Type B pancreatic cell (in vitro differentiated cells): ENCODE data around the gene EFCAB8. TPM values are rescaled to one million over a fixed set of nuclear protein-coding genes. Genes with fewer than 3 reads are reported as not detected.

ENCODE experiments used
- DNase-seq: peaks from one replicate; pipeline ENCODE4 v3.0.0; 2021; ENCODE audit warnings: mixed read lengths; ENCODE audit not compliant: unreplicated experiment; ENCODE audit errors: extremely low spot score
- H3K27ac Mint-ChIP-seq: 2 replicates; pipeline ENCODE4 v1.8.0; 2021; ENCODE audit warnings: mild to moderate bottlenecking, mixed read lengths
- H3K27me3 Mint-ChIP-seq: 2 replicates; pipeline ENCODE4 v1.8.0; 2021; ENCODE audit warnings: mixed read lengths
- H3K36me3 Mint-ChIP-seq: 2 replicates; pipeline ENCODE4 v1.8.0; 2021; ENCODE audit warnings: mixed read lengths
- H3K4me1 Mint-ChIP-seq: one replicate; pipeline ENCODE4 v1.8.0; 2021; ENCODE audit warnings: mixed read lengths; ENCODE audit not compliant: unreplicated experiment
- H3K4me3 Mint-ChIP-seq: 2 replicates; pipeline ENCODE4 v1.8.0; 2021; ENCODE audit warnings: mild to moderate bottlenecking, mixed read lengths
- H3K9me3 Mint-ChIP-seq: 2 replicates; pipeline ENCODE4 v1.8.0; 2021; ENCODE audit warnings: mixed read lengths
- CTCF ChIP-seq: fragments of 200-600 bp; sonication (generic); conservative IDR thresholded peaks from 2 replicates; pipeline ENCODE4 v1.5.0; 2021; ENCODE audit warnings: antibody characterized with exemption, mild to moderate bottlenecking
- total RNA-seq: library from RNA; stranded (reverse); gene quantifications from 2 replicates; pipeline ENCODE4 v1.2.1, GENCODE V29; 2021; ENCODE audit warnings: low replicate concordance

EFCAB8 gene
- total RNA-seq, 1 donor from 2014 or later: 0.97 TPM

GRCh38 chr20:32920530-32921298 lies 62.0 kb downstream of the EFCAB8 start:
- H3K4me3 Mint-ChIP-seq: no peak overlapping the region
- no peaks in the 10 kb centered on the region for H3K36me3 Mint-ChIP-seq
- peak; percentile 48 for DNase-seq
- H3K4me1 Mint-ChIP-seq: no peaks in the 10 kb centered on the region
- TF ChIP-seq CTCF: no peak
- no peaks in the 10 kb centered on the region for H3K9me3 Mint-ChIP-seq
- H3K27ac Mint-ChIP-seq: no peak overlapping the region
- peaks cover 20% of the 10 kb centered on the region for H3K27me3 Mint-ChIP-seq

GRCh38 chr20:32922466-32922865 lies 63.7 kb downstream of the EFCAB8 start:
- DNase-seq: peak; percentile 31
- no peak for TF ChIP-seq CTCF
- Mint-ChIP-seq H3K27ac (no peak overlapping the region), H3K9me3 (no peaks in the 10 kb centered on the region), H3K27me3 (peaks cover 15% of the 10 kb centered on the region), H3K36me3 (no peaks in the 10 kb centered on the region), H3K4me3 (no peak overlapping the region), H3K4me1 (no peaks in the 10 kb centered on the region)

- Mint-ChIP-seq H3K36me3 (no peaks in the 10 kb centered on the region), H3K9me3 (no peaks in the 10 kb centered on the region), H3K4me3 (no peak overlapping the region), H3K27me3 (peaks cover 23% of the 10 kb centered on the region), H3K4me1 (no peaks in the 10 kb centered on the region), H3K27ac (no peak overlapping the region)
- TF ChIP-seq CTCF: no peak
- peak; percentile 62 for DNase-seq
Measured at GRCh38 chr20:32924781-32925180, 66.1 kb downstream of the EFCAB8 start.

- Mint-ChIP-seq H3K27me3 (peaks cover 16% of the 10 kb centered on the region), H3K4me3 (no peak overlapping the region), H3K4me1 (no peaks in the 10 kb centered on the region), H3K27ac (no peak overlapping the region), H3K36me3 (no peaks in the 10 kb centered on the region), H3K9me3 (no peaks in the 10 kb centered on the region)
- no peak for TF ChIP-seq CTCF
- DNase-seq: peak; percentile 64
Measured at GRCh38 chr20:32925481-32926196, 66.9 kb downstream of the EFCAB8 start.

GRCh38 chr20:32929162-32929561 lies 70.4 kb downstream of the EFCAB8 start:
- no peak overlapping the region for H3K4me3 Mint-ChIP-seq
- H3K4me1 Mint-ChIP-seq: no peaks in the 10 kb centered on the region
- peaks cover 12% of the 10 kb centered on the region for H3K27me3 Mint-ChIP-seq
- TF ChIP-seq CTCF: no peak
- DNase-seq: no peak
- H3K36me3 Mint-ChIP-seq: no peaks in the 10 kb centered on the region
- H3K27ac Mint-ChIP-seq: no peak overlapping the region
- H3K9me3 Mint-ChIP-seq: no peaks in the 10 kb centered on the region
